ENCODE results near the gene DBR1.

DBR1 gene

GRCh38 chr3:138125548-138126221, 49.0 kb downstream of the DBR1 start:
- DNase-seq (ENCODE audit: extremely low read depth in 1 of 2, low read depth in 1 of 2) = no peak

- DNase-seq (ENCODE audit: extremely low read depth in 1 of 2, low read depth in 1 of 2) = no peak
These were observed 49.9 kb downstream of the DBR1 start for GRCh38 chr3:138124706-138125355.

GRCh38 chr3:138124188-138124587, 50.5 kb downstream of the DBR1 start:
- no peak for DNase-seq (ENCODE audit: extremely low read depth in 1 of 2, low read depth in 1 of 2)

GRCh38 chr3:138119423-138119766, 55.3 kb downstream of the DBR1 start:
- DNase-seq (ENCODE audit: extremely low read depth in 1 of 2, low read depth in 1 of 2) = no peak

GRCh38 chr3:138118612-138119422, 55.9 kb downstream of the DBR1 start:
- DNase-seq (ENCODE audit: extremely low read depth in 1 of 2, low read depth in 1 of 2) = peak; percentile 25 to 39

- peak; percentile 4 to 8 for DNase-seq (ENCODE audit: extremely low read depth in 1 of 2, low read depth in 1 of 2)
These were observed 59.4 kb downstream of the DBR1 start, which contains the start of gene DZIP1L for GRCh38 chr3:138114988-138115971. TSS of gene DZIP1L (minus strand) at chr3:138115608. CDS start at chr3:138103971, 11,637 bp downstream.

- no peak for DNase-seq (ENCODE audit: extremely low read depth in 1 of 2, low read depth in 1 of 2)
These were observed 60.2 kb downstream of the DBR1 start for GRCh38 chr3:138114431-138114918.

- no peak for DNase-seq (ENCODE audit: extremely low read depth in 1 of 2, low read depth in 1 of 2)
These were observed 61.4 kb downstream of the DBR1 start for GRCh38 chr3:138113326-138113725.

GRCh38 chr3:138112362-138112761, 62.4 kb downstream of the DBR1 start:
- DNase-seq (ENCODE audit: extremely low read depth in 1 of 2, low read depth in 1 of 2) = no peak

All from stimulated activated CD8-positive, alpha-beta memory T cell treated with anti-CD3 and anti-CD28 coated beads, Interleukin-7, amount 100 ng/mL, for 48 hours (primary cell).